GM12878 (cell line): ENCODE measurements around the gene SLMAP. TPM values are rescaled to one million over a fixed set of nuclear protein-coding genes. Genes with fewer than 3 reads are reported as not detected.

Experiments
- ATAC-seq: fragments of 200-7000 bp; cut with Tn5 transposase; 3 replicates; pipeline ENCODE4 v1.9.1; 2020; ENCODE audit warnings: mild to moderate bottlenecking, moderate library complexity
- BruUV-seq: library from RNA; stranded (reverse); fragments of 400-500 nt; replicated peaks from 2 replicates; lab custom pipeline; 2021; lab: Mats Ljungman, UMichigan
- CTCF ChIA-PET: fragments of 300-600 bp; sonication (Branson Sonifier 250); formaldehyde crosslinking; extraction: SDS; loops from one replicate; lab custom pipeline; 2021; ENCODE audit warnings: inconsistent platforms; lab: Yijun Ruan, JAX
- POLR2A ChIA-PET: fragments of 350-600 bp; formaldehyde crosslinking; extraction: SDS; loops from one replicate; lab custom pipeline; 2021; ENCODE audit warnings: inconsistent platforms; lab: Charles Lee
- RAD21 ChIA-PET: fragments of 300-600 bp; sonication (Branson Sonifier 250); formaldehyde crosslinking; loops from one replicate; lab custom pipeline; 2023; ENCODE audit warnings: antibody characterized with exemption; ENCODE audit not compliant: unreplicated experiment; lab: Charles Lee
- SMC1A ChIA-PET: fragments of 300-600 bp; sonication (Branson Sonifier 250); formaldehyde crosslinking; loops from one replicate; lab custom pipeline; 2023; ENCODE audit not compliant: unreplicated experiment, uncharacterized antibody; lab: Charles Lee
- DNase-seq: peaks from one replicate; pipeline ENCODE4 v3.0.0-alpha.2; 2011; ENCODE audit warnings: low read depth, low spot score
- FAIRE-seq: peaks from 3 replicates; lab custom pipeline; 2011; peaks lifted over from hg19 to GRCh38; lab: Jason Lieb, UNC
- H2AFZ ChIP-seq: 2 replicates; pipeline ENCODE4 v1.6.0; 2011; ENCODE audit warnings: low read depth, low read length, control low read depth; ENCODE audit not compliant: control insufficient read depth
- H3K27ac ChIP-seq: 2 replicates; pipeline ENCODE4 v1.5.1; 2011; ENCODE audit warnings: control low read depth; ENCODE audit not compliant: control insufficient read depth, insufficient read depth
- H3K27me3 ChIP-seq, 2 experiments: replicated peaks in 1 of 2; 2 replicates each; pipeline versions ENCODE4 v1.6.0 to v1.6.1; 2011; ENCODE audit warnings: low read length in 1 of 2; ENCODE audit not compliant: control insufficient read depth in 2 of 2, insufficient read depth in 2 of 2
- H3K36me3 ChIP-seq, 2 experiments: 2 replicates each; pipeline ENCODE4 v1.5.1; 2011; ENCODE audit warnings: low read length in 1 of 2; ENCODE audit not compliant: control insufficient read depth in 2 of 2, insufficient read depth in 2 of 2
- H3K4me1 ChIP-seq: 2 replicates; pipeline ENCODE4 v1.6.1; 2011; ENCODE audit warnings: mild to moderate bottlenecking, low read length, moderate library complexity, mixed read lengths; ENCODE audit not compliant: control insufficient read depth, insufficient read depth
- H3K4me2 ChIP-seq: 2 replicates; pipeline ENCODE4 v1.6.0; 2011; ENCODE audit warnings: control low read depth; ENCODE audit not compliant: control insufficient read depth, insufficient read depth
- H3K4me3 ChIP-seq: fragments of 200-600 bp; sonication (generic); 2 replicates; pipeline ENCODE4 v1.5.1; 2016
- H3K79me2 ChIP-seq: 2 replicates; pipeline ENCODE4 v1.6.0; 2011; ENCODE audit warnings: low read length; ENCODE audit not compliant: control insufficient read depth, insufficient read depth
- H3K9ac ChIP-seq: 2 replicates; pipeline ENCODE4 v1.8.0; 2011; ENCODE audit warnings: low read length, control low read depth, mixed read lengths; ENCODE audit not compliant: control insufficient read depth, insufficient read depth
- H3K9me3 ChIP-seq: replicated peaks from 3 replicates; pipeline ENCODE4 v1.5.1; 2011; ENCODE audit warnings: mild to moderate bottlenecking, low read length; ENCODE audit not compliant: control insufficient read depth, insufficient read depth
- H4K20me1 ChIP-seq: 2 replicates; pipeline ENCODE4 v1.6.0; 2011; ENCODE audit not compliant: control insufficient read depth, insufficient read depth
- EZH2 ChIP-seq: IDR thresholded peaks from 2 replicates; pipeline ENCODE4 v1.6.1; 2012; ENCODE audit warnings: low read depth, mild to moderate bottlenecking, control low read depth, inconsistent platforms, low read length, borderline replicate concordance; ENCODE audit not compliant: control insufficient read depth
- JUND ChIP-seq: IDR thresholded peaks from 2 replicates; pipeline ENCODE4 v1.6.1; 2012; ENCODE audit warnings: low read depth, mild to moderate bottlenecking, low read length, improper control_type of control experiment, moderate library complexity
- RUNX3 ChIP-seq: IDR thresholded peaks from 2 replicates; pipeline ENCODE4 v1.6.1; 2012; ENCODE audit warnings: low read length, inconsistent platforms
- SMAD1 ChIP-seq: fragments of 450-650 bp; IDR thresholded peaks from 2 replicates; pipeline ENCODE4 v1.6.1; 2018; ENCODE audit warnings: mild to moderate bottlenecking, low read depth; ENCODE audit not compliant: partially characterized antibody
- TARDBP ChIP-seq: IDR thresholded peaks from 2 replicates; pipeline ENCODE4 v1.6.1; 2016; ENCODE audit warnings: borderline replicate concordance
- ZNF217 ChIP-seq: fragments of 450-650 bp; IDR thresholded peaks from 2 replicates; pipeline ENCODE4 v1.6.1; 2017; ENCODE audit warnings: antibody characterized with exemption, mild to moderate bottlenecking
- ZSCAN29 ChIP-seq: fragments of 450-650 bp; IDR thresholded peaks from 2 replicates; pipeline ENCODE4 v1.6.1; 2017; ENCODE audit warnings: mild to moderate bottlenecking, moderate library complexity
- WGBS: methylation state at CpG from one replicate; pipeline ENCODE4 v1.1.6; 2016; ENCODE audit warnings: low lambda C conversion rate; ENCODE audit not compliant: insufficient replicate concordance, insufficient coverage; ENCODE audit errors: missing lambda C conversion rate; 5-methylcytosine and 5-hydroxymethylcytosine counted together
- in situ Hi-C: fragments of 300-500 bp; cut with MboI; formaldehyde crosslinking; loops from 9 replicates; pipeline ENCODE4 v1.14.3; 2018; ENCODE audit warnings: mixed read lengths
- intact Hi-C: fragments of 100-400 bp; cut with micrococcal nuclease; formaldehyde crosslinking; loops from one replicate; pipeline ENCODE4 v1.14.2; 2022; ENCODE audit not compliant: unreplicated experiment
- polyA plus RNA-seq, 11 experiments: library from polyadenylated mRNA; depleted of rRNA in 4 of 11; unstranded in 6 of 11; stranded (reverse) in 5 of 11; fragments of >200 nt; fragmentation: Nextera tagmentation in 4 of 11; fragmentation: Illumina TruSeq in 1 of 11; extraction: Ambion mirVana in 4 of 11; extraction: Trizol in 1 of 11; gene quantifications; 1 replicate in 1 of 11; 2 replicates in 10 of 11; pipeline versions ENCODE4 v1.2.1 to v1.2.3, GENCODE V29; 2011 to 2016; ENCODE audit warnings: inconsistent platforms in 2 of 11, missing spikeins in 2 of 11, low read depth in 1 of 11
- total RNA-seq, 4 experiments: library from RNA; depleted of rRNA in 3 of 4; stranded (reverse); fragments of >200 nt in 3 of 4; fragmentation: Illumina TruSeq in 1 of 4; extraction: Trizol in 1 of 4; gene quantifications; 2 replicates each; pipeline versions ENCODE4 v1.2.1 to v1.2.3, GENCODE V29; 2013 to 2021
- TF ChIP-seq, protein P1 (sequence below): fragments of 450-650 bp; IDR thresholded peaks from 2 replicates; pipeline ENCODE4 v1.6.1; 2017; ENCODE audit warnings: antibody characterized with exemption, mild to moderate bottlenecking, moderate library complexity
- TF ChIP-seq, protein P2 (sequence below): fragments of 450-650 bp; conservative IDR thresholded peaks from 2 replicates; pipeline ENCODE4 v1.6.1; 2017; ENCODE audit warnings: mild to moderate bottlenecking, moderate library complexity

The SLMAP gene
- total and polyA plus RNA-seq, 10 of the 15 experiments (the other 5 are each of a cell fraction or from before 2014, with no cell fraction given), result 8.3 to 43.8 (median 26.4) TPM

DNA sequence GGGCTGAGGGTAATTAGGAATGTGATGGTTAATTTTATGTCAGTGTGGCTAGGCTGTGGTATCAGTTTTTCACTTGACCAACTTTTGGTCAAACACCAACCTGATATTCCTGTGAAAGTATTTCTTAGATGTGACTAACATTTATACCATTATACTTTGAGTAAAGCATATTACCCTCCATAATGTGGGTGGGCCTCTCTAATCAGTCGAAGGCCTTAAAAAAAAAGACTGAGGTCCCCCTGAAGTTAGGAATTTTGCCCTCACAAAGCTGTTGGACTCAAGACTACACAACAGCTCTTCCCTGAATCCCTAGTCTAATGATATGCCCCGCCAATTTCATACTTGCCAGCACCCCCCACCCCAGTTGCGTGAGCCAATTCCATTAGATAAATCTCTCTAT is 12.5 kb downstream of the SLMAP start:
- Histone ChIP-seq H3K9ac (no peak overlapping the region), H4K20me1 (no peaks in the 10 kb centered on the region), H3K36me3 (peaks cover 0 to 3% of the 10 kb centered on the region in 2 experiments; a peak in 1 of 4 replicates), H3K4me3 (no peak overlapping the region), H3K27me3 (no peaks in the 10 kb centered on the region), H2AFZ (no peak overlapping the region), H3K79me2 (peaks cover 66% of the 10 kb centered on the region), H3K9me3 (no peaks in the 10 kb centered on the region), H3K27ac (no peak overlapping the region), H3K4me2 (no peak overlapping the region), H3K4me1 (no peaks in the 10 kb centered on the region)
- 100% methylated on average over 3 of the region's 3 CpGs for WGBS
- in situ Hi-C loops, result no loop called here
- ChIA-PET POLR2A (interaction anchor here (0.8 to 1.2 kb wide), 2 partner anchors 23 to 41 kb away, joined by 3 to 4 read pairs; no protein-coding TSS in a partner anchor), RAD21 (interaction anchor here (0.6 to 3.9 kb wide), 4 partner anchors 11 to 173 kb away, joined by 3 to 18 read pairs (median 7); no protein-coding TSS in a partner anchor), SMC1A (interaction anchor here (0.9 to 4.0 kb wide), 10 partner anchors 9 to 77 kb away, joined by 3 to 27 read pairs (median 6); no protein-coding TSS in a partner anchor), CTCF (interaction anchor here (1.3 to 1.4 kb wide), 2 partner anchors 13 to 19 kb away, joined by 5 read pairs; partner anchors contain the start of gene SLMAP)
- BruUV-seq, result no TSS peak
- intact Hi-C loops, result no loop called here
- TF ChIP-seq RUNX3, result no peak
- TF ChIP-seq, protein P1, sequence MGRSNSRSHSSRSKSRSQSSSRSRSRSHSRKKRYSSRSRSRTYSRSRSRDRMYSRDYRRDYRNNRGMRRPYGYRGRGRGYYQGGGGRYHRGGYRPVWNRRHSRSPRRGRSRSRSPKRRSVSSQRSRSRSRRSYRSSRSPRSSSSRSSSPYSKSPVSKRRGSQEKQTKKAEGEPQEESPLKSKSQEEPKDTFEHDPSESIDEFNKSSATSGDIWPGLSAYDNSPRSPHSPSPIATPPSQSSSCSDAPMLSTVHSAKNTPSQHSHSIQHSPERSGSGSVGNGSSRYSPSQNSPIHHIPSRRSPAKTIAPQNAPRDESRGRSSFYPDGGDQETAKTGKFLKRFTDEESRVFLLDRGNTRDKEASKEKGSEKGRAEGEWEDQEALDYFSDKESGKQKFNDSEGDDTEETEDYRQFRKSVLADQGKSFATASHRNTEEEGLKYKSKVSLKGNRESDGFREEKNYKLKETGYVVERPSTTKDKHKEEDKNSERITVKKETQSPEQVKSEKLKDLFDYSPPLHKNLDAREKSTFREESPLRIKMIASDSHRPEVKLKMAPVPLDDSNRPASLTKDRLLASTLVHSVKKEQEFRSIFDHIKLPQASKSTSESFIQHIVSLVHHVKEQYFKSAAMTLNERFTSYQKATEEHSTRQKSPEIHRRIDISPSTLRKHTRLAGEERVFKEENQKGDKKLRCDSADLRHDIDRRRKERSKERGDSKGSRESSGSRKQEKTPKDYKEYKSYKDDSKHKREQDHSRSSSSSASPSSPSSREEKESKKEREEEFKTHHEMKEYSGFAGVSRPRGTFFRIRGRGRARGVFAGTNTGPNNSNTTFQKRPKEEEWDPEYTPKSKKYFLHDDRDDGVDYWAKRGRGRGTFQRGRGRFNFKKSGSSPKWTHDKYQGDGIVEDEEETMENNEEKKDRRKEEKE, result no peak
- TF ChIP-seq EZH2, result no peak
- TF ChIP-seq TARDBP, result no peak
- TF ChIP-seq ZNF217, result no peak
- TF ChIP-seq, protein P2, sequence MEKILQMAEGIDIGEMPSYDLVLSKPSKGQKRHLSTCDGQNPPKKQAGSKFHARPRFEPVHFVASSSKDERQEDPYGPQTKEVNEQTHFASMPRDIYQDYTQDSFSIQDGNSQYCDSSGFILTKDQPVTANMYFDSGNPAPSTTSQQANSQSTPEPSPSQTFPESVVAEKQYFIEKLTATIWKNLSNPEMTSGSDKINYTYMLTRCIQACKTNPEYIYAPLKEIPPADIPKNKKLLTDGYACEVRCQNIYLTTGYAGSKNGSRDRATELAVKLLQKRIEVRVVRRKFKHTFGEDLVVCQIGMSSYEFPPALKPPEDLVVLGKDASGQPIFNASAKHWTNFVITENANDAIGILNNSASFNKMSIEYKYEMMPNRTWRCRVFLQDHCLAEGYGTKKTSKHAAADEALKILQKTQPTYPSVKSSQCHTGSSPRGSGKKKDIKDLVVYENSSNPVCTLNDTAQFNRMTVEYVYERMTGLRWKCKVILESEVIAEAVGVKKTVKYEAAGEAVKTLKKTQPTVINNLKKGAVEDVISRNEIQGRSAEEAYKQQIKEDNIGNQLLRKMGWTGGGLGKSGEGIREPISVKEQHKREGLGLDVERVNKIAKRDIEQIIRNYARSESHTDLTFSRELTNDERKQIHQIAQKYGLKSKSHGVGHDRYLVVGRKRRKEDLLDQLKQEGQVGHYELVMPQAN, result no peak
- TF ChIP-seq SMAD1, result no peak
- no peak for TF ChIP-seq JUND
- no peak for TF ChIP-seq ZSCAN29
- ATAC-seq (no peak), DNase-seq (no peak), FAIRE-seq (no peak)
